GM23338 (cell line): ENCODE data around the gene ZNF492. TPM values are rescaled to one million over a fixed set of nuclear protein-coding genes. Genes with fewer than 3 reads are reported as not detected.

Experiments used
- ATAC-seq: fragments of 200-7000 bp; cut with Tn5 transposase; 3 replicates; pipeline ENCODE4 v1.9.1; 2020
- DNase-seq: peaks from one replicate; pipeline ENCODE4 v3.0.0-alpha.2; 2015; ENCODE audit warnings: low spot score
- H2AFZ ChIP-seq: fragments of 200-600 bp; sonication (generic); 2 replicates; pipeline ENCODE4 v1.8.0; 2016; ENCODE audit warnings: antibody characterized with exemption, mild to moderate bottlenecking, moderate library complexity
- H3F3A ChIP-seq: fragments of 200-600 bp; sonication (generic); replicated peaks from 2 replicates; pipeline ENCODE4 v1.8.0; 2017; ENCODE audit warnings: antibody characterized with exemption, mixed run types, low read depth
- H3K27ac ChIP-seq: fragments of 200-600 bp; sonication (generic); 2 replicates; pipeline ENCODE4 v1.6.1; 2016; ENCODE audit warnings: low read depth
- H3K27me3 ChIP-seq: fragments of 200-600 bp; sonication (generic); 2 replicates; pipeline ENCODE4 v1.8.0; 2016; ENCODE audit warnings: mild to moderate bottlenecking, mixed run types, moderate library complexity; ENCODE audit not compliant: insufficient read depth
- H3K36me3 ChIP-seq: fragments of 200-600 bp; sonication (generic); 2 replicates; pipeline ENCODE4 v1.8.0; 2016; ENCODE audit warnings: mild to moderate bottlenecking; ENCODE audit not compliant: insufficient read depth
- H3K4me1 ChIP-seq: fragments of 200-600 bp; sonication (generic); 2 replicates; pipeline ENCODE4 v1.8.0; 2016; ENCODE audit warnings: mild to moderate bottlenecking, moderate library complexity; ENCODE audit not compliant: insufficient read depth
- H3K4me2 ChIP-seq: fragments of 200-600 bp; sonication (generic); 2 replicates; pipeline ENCODE4 v1.7.1; 2017; ENCODE audit warnings: mixed run types
- H3K4me3 ChIP-seq: fragments of 200-600 bp; sonication (generic); 2 replicates; pipeline ENCODE4 v1.6.1; 2016; ENCODE audit warnings: mixed run types
- H3K79me2 ChIP-seq: fragments of 200-600 bp; sonication (generic); replicated peaks from 2 replicates; pipeline ENCODE4 v1.8.0; 2017; ENCODE audit warnings: mild to moderate bottlenecking; ENCODE audit not compliant: insufficient read depth
- H3K9me2 ChIP-seq: fragments of 200-600 bp; sonication (generic); 2 replicates; pipeline ENCODE4 v1.8.0; 2017; ENCODE audit not compliant: insufficient read depth
- H4K20me1 ChIP-seq: fragments of 200-600 bp; sonication (generic); replicated peaks from 2 replicates; pipeline ENCODE4 v1.8.0; 2017; ENCODE audit warnings: mild to moderate bottlenecking; ENCODE audit not compliant: insufficient read depth
- H3K27ac Mint-ChIP-seq: 2 replicates; pipeline ENCODE4 v1.8.0; 2020; ENCODE audit warnings: inconsistent platforms, mild to moderate bottlenecking, moderate library complexity, mixed read lengths
- H3K27me3 Mint-ChIP-seq: 3 replicates; pipeline ENCODE4 v1.8.0; 2022; ENCODE audit warnings: low read depth, mild to moderate bottlenecking, moderate library complexity, mixed read lengths, inconsistent platforms; ENCODE audit not compliant: insufficient read depth, poor library complexity
- H3K36me3 Mint-ChIP-seq: 3 replicates; pipeline ENCODE4 v1.8.0; 2021; ENCODE audit warnings: low read depth, mild to moderate bottlenecking, inconsistent platforms, moderate library complexity, mixed read lengths
- H3K4me1 Mint-ChIP-seq: 3 replicates; pipeline ENCODE4 v1.8.0; 2020; ENCODE audit warnings: mild to moderate bottlenecking, inconsistent platforms, mixed read lengths
- H3K4me3 Mint-ChIP-seq: 3 replicates; pipeline ENCODE4 v1.8.0; 2021; ENCODE audit warnings: moderate library complexity, mild to moderate bottlenecking, inconsistent platforms, mixed read lengths
- H3K9me3 Mint-ChIP-seq: 3 replicates; pipeline ENCODE4 v1.8.0; 2020; ENCODE audit warnings: moderate library complexity, mild to moderate bottlenecking, inconsistent platforms, mixed read lengths
- CTCF ChIP-seq, 2 experiments: fragments of 200-600 bp in 1 of 2; sonication (generic) in 1 of 2; conservative IDR thresholded peaks; 2 replicates each; pipeline versions ENCODE4 v1.5.1 to v1.6.1; 2016 to 2017; ENCODE audit warnings: antibody characterized with exemption in 2 of 2, low read depth in 2 of 2, mild to moderate bottlenecking in 2 of 2, moderate library complexity in 1 of 2
- EZH2 ChIP-seq: fragments of 200-600 bp; sonication (generic); IDR thresholded peaks from one replicate; pipeline ENCODE4 v1.8.0; 2017; ENCODE audit warnings: antibody characterized with exemption, mild to moderate bottlenecking, low read depth; ENCODE audit not compliant: unreplicated experiment
- NANOG ChIP-seq: IDR thresholded peaks from 2 replicates; pipeline ENCODE4 v1.6.1; 2016; ENCODE audit warnings: antibody characterized with exemption, borderline replicate concordance
- POLR2AphosphoS5 ChIP-seq: IDR thresholded peaks from 2 replicates; pipeline ENCODE4 v1.6.1; 2016; ENCODE audit warnings: antibody characterized with exemption, low read depth
- STAT1 ChIP-seq: IDR thresholded peaks from one replicate; pipeline ENCODE4 v1.6.1; 2016; ENCODE audit warnings: antibody characterized with exemption; ENCODE audit not compliant: unreplicated experiment
- ZNF114 ChIP-seq: fragments of 250-450 bp; sonication (Bioruptor Pico); IDR thresholded peaks from 2 replicates; pipeline ENCODE4 v1.5.0; 2020; ENCODE audit warnings: mild to moderate bottlenecking, moderate library complexity
- ZNF331 ChIP-seq: fragments of 250-450 bp; sonication (Bioruptor Pico); IDR thresholded peaks from 2 replicates; pipeline ENCODE4 v1.5.0; 2020; ENCODE audit warnings: low read depth, mild to moderate bottlenecking, moderate library complexity
- ZNF462 ChIP-seq: fragments of 250-450 bp; sonication (Bioruptor Pico); IDR thresholded peaks from 2 replicates; pipeline ENCODE4 v1.5.0; 2020; ENCODE audit warnings: mild to moderate bottlenecking, moderate library complexity
- polyA plus RNA-seq: library from polyadenylated mRNA; unstranded; fragments of >200 nt; fragmentation: Nextera tagmentation; extraction: Ambion mirVana; gene quantifications from 2 replicates; pipeline ENCODE4 v1.2.1, GENCODE V29; 2016
- total RNA-seq: library from RNA; depleted of rRNA; stranded (reverse); fragments of >200 nt; shearing (Covaris generic); gene quantifications from 2 replicates; pipeline ENCODE4 v1.2.3, GENCODE V29; 2014

Gene ZNF492
- total and polyA plus RNA-seq, 2 experiments from 2014 or later = 0.21 to 0.26 TPM

GRCh38 chr19:22620912-22621311 lies 13.2 kb upstream of the ZNF492 start (continued):
- TF ChIP-seq ZNF462 (CRISPR knock-in tag) = no peak
- TF ChIP-seq CTCF (conservative IDR thresholded peaks at IDR 0.05; ENCODE audit: low read depth in 2 of 2) = no peak

GRCh38 chr19:22622020-22622419 lies 12.1 kb upstream of the ZNF492 start:
- H3F3A ChIP-seq = no peaks in the 10 kb centered on the region
- no peak overlapping the region for H2AFZ ChIP-seq
- Mint-ChIP-seq H3K27ac (no peak overlapping the region), H3K36me3 (peaks cover 40% of the 10 kb centered on the region), H3K27me3 (peaks cover 4% of the 10 kb centered on the region), H3K9me3 (peaks cover 89% of the 10 kb centered on the region), H3K4me3 (no peak overlapping the region), H3K4me1 (no peaks in the 10 kb centered on the region)
- no peaks in the 10 kb centered on the region for H3K36me3 ChIP-seq
- no peak for DNase-seq
- no peaks in the 10 kb centered on the region for H3K4me1 ChIP-seq
- H3K79me2 ChIP-seq = no peaks in the 10 kb centered on the region
- H3K27ac ChIP-seq = no peak overlapping the region
- H3K9me2 ChIP-seq = no peaks in the 10 kb centered on the region
- H3K4me2 ChIP-seq = no peak overlapping the region
- H4K20me1 ChIP-seq = no peaks in the 10 kb centered on the region
- ATAC-seq = no peak
- no peak overlapping the region for H3K4me3 ChIP-seq
- no peaks in the 10 kb centered on the region for H3K27me3 ChIP-seq
- TF ChIP-seq NANOG (no peak), CTCF (conservative IDR thresholded peaks at IDR 0.05; ENCODE audit: low read depth in 2 of 2) (no peak), EZH2 (no peak), STAT1 (no peak), ZNF114 (CRISPR knock-in tag) (no peak), ZNF331 (no peak), POLR2AphosphoS5 (no peak)
